OCI-LY1 (cell line): ENCODE data around the gene TMEFF2.
"Not testable (repeated sequence)": the region's sequence is repeated elsewhere in the genome, so short reads cannot be mapped to it uniquely, and the experiment has no call there.

Experiments used
- H2AFZ ChIP-seq: fragments of 200-600 bp; sonication (generic), shearing (Covaris generic); 2 replicates; pipeline ENCODE4 v1.6.0; 2014; ENCODE audit warnings: antibody characterized with exemption, mild to moderate bottlenecking, low read length
- H3F3A ChIP-seq: fragments of 200-600 bp; sonication (generic), shearing (Covaris generic); 2 replicates; pipeline ENCODE4 v1.6.0; 2014; ENCODE audit warnings: mild to moderate bottlenecking, antibody characterized with exemption, low read length, moderate library complexity; ENCODE audit not compliant: insufficient read depth
- H3K27ac ChIP-seq: fragments of 200-600 bp; sonication (generic); 2 replicates; pipeline ENCODE4 v1.5.1; 2014; ENCODE audit warnings: low read length, mixed run types, mild to moderate bottlenecking, low read depth; ENCODE audit not compliant: poor library complexity, severe bottlenecking
- H3K27me3 ChIP-seq: fragments of 200-600 bp; sonication (generic); 2 replicates; pipeline ENCODE4 v1.6.0; 2014; ENCODE audit warnings: antibody characterized with exemption, mild to moderate bottlenecking, low read length, moderate library complexity; ENCODE audit not compliant: insufficient read depth
- H3K36me3 ChIP-seq: fragments of 200-600 bp; sonication (generic); 2 replicates; pipeline ENCODE4 v1.6.1; 2014; ENCODE audit warnings: mild to moderate bottlenecking, antibody characterized with exemption, low read length, moderate library complexity, mixed read lengths; ENCODE audit not compliant: insufficient read depth
- H3K4me1 ChIP-seq: fragments of 200-600 bp; sonication (generic); 2 replicates; pipeline ENCODE4 v1.5.1; 2014; ENCODE audit warnings: mild to moderate bottlenecking, low read length, moderate library complexity; ENCODE audit not compliant: insufficient read depth, severe bottlenecking
- H3K4me2 ChIP-seq: fragments of 200-600 bp; sonication (generic), shearing (Covaris generic); 2 replicates; pipeline ENCODE4 v1.6.1; 2014; ENCODE audit warnings: low read length
- H3K4me3 ChIP-seq: fragments of 200-600 bp; sonication (generic); 2 replicates; pipeline ENCODE4 v1.5.1; 2014; ENCODE audit warnings: low read length, low read depth, mild to moderate bottlenecking, mixed read lengths; ENCODE audit not compliant: poor library complexity, severe bottlenecking
- H3K79me2 ChIP-seq: fragments of 200-600 bp; shearing (Covaris generic); 2 replicates; pipeline ENCODE4 v1.6.1; 2016; ENCODE audit warnings: mixed run types, low read length, mixed read lengths; ENCODE audit not compliant: insufficient read depth
- H3K9ac ChIP-seq: fragments of 200-600 bp; sonication (generic), shearing (Covaris generic); 2 replicates; pipeline ENCODE4 v1.6.1; 2014; ENCODE audit warnings: mild to moderate bottlenecking, low read length, mixed read lengths
- H3K9me2 ChIP-seq: fragments of 200-600 bp; sonication (generic), shearing (Covaris generic); 2 replicates; pipeline ENCODE4 v1.6.1; 2014; ENCODE audit warnings: low read depth, mild to moderate bottlenecking, low read length, mixed read lengths
- H3K9me3 ChIP-seq: fragments of 200-600 bp; shearing (Covaris generic); 2 replicates; pipeline ENCODE4 v1.6.1; 2014; ENCODE audit warnings: low read length, mixed read lengths
- H4K20me1 ChIP-seq: fragments of 200-600 bp; sonication (generic), shearing (Covaris generic); 2 replicates; pipeline ENCODE4 v1.6.0; 2016; ENCODE audit warnings: mild to moderate bottlenecking, low read length; ENCODE audit not compliant: insufficient read depth
- EZH2 ChIP-seq: fragments of 200-600 bp; sonication (generic), shearing (Covaris generic); IDR thresholded peaks from 2 replicates; pipeline ENCODE4 v1.8.0; 2017; ENCODE audit warnings: borderline replicate concordance, mixed run types, mild to moderate bottlenecking, antibody characterized with exemption, low read length, moderate library complexity, mixed read lengths
- TF ChIP-seq, protein P1 (sequence below): fragments of 200-600 bp; sonication (generic), shearing (Covaris generic); IDR thresholded peaks from 2 replicates; pipeline ENCODE4 v1.5.1; 2017; ENCODE audit warnings: mild to moderate bottlenecking, antibody characterized with exemption, low read length, moderate library complexity, mixed read lengths

The TMEFF2 gene

GRCh38 chr2:192140236-192140839 is 54.4 kb downstream of the TMEFF2 start:
- Histone ChIP-seq H3K27ac (no peak overlapping the region), H3K4me1 (no peaks in the 10 kb centered on the region), H4K20me1 (no peaks in the 10 kb centered on the region), H3K27me3 (no peaks in the 10 kb centered on the region), H3K9ac (no peak overlapping the region), H3K79me2 (no peaks in the 10 kb centered on the region), H3K4me2 (no peak overlapping the region), H3F3A (no peaks in the 10 kb centered on the region), H2AFZ (no peak overlapping the region), H3K9me2 (no peaks in the 10 kb centered on the region), H3K4me3 (no peak overlapping the region), H3K36me3 (no peaks in the 10 kb centered on the region), H3K9me3 (no peaks in the 10 kb centered on the region)
- TF ChIP-seq, protein P1, sequence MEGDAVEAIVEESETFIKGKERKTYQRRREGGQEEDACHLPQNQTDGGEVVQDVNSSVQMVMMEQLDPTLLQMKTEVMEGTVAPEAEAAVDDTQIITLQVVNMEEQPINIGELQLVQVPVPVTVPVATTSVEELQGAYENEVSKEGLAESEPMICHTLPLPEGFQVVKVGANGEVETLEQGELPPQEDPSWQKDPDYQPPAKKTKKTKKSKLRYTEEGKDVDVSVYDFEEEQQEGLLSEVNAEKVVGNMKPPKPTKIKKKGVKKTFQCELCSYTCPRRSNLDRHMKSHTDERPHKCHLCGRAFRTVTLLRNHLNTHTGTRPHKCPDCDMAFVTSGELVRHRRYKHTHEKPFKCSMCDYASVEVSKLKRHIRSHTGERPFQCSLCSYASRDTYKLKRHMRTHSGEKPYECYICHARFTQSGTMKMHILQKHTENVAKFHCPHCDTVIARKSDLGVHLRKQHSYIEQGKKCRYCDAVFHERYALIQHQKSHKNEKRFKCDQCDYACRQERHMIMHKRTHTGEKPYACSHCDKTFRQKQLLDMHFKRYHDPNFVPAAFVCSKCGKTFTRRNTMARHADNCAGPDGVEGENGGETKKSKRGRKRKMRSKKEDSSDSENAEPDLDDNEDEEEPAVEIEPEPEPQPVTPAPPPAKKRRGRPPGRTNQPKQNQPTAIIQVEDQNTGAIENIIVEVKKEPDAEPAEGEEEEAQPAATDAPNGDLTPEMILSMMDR = no peak
- TF ChIP-seq EZH2 = no peak

- H4K20me1 ChIP-seq = no peaks in the 10 kb centered on the region
- TF ChIP-seq, protein P1 = no peak
- TF ChIP-seq EZH2 = no peak
- no peak overlapping the region for H2AFZ ChIP-seq
- H3K27me3 ChIP-seq = no peaks in the 10 kb centered on the region
- no peaks in the 10 kb centered on the region for H3K79me2 ChIP-seq
- H3K36me3 ChIP-seq = no peaks in the 10 kb centered on the region
- no peaks in the 10 kb centered on the region for H3K9me3 ChIP-seq
- no peak overlapping the region for H3K4me3 ChIP-seq
- no peak overlapping the region for H3K4me2 ChIP-seq
- no peak overlapping the region for H3K9ac ChIP-seq
- H3K9me2 ChIP-seq = no peaks in the 10 kb centered on the region
- H3K27ac ChIP-seq = no peak overlapping the region
- no peaks in the 10 kb centered on the region for H3K4me1 ChIP-seq
- no peaks in the 10 kb centered on the region for H3F3A ChIP-seq
Measured at GRCh38 chr2:192139813-192140212, 54.9 kb downstream of the TMEFF2 start.

GRCh38 chr2:192137451-192137850 is 57.3 kb downstream of the TMEFF2 start:
- Histone ChIP-seq H4K20me1 (no peaks in the 10 kb centered on the region), H3K4me1 (no peaks in the 10 kb centered on the region), H3K27ac (no peak overlapping the region), H3K27me3 (no peaks in the 10 kb centered on the region), H3K79me2 (no peaks in the 10 kb centered on the region), H3K9me3 (no peaks in the 10 kb centered on the region), H3K36me3 (no peaks in the 10 kb centered on the region), H3F3A (no peaks in the 10 kb centered on the region), H3K9me2 (no peaks in the 10 kb centered on the region), H3K4me3 (no peak overlapping the region), H3K4me2 (no peak overlapping the region), H3K9ac (no peak overlapping the region), H2AFZ (no peak overlapping the region)
- no peak for TF ChIP-seq EZH2
- TF ChIP-seq, protein P1 = no peak

DNA sequence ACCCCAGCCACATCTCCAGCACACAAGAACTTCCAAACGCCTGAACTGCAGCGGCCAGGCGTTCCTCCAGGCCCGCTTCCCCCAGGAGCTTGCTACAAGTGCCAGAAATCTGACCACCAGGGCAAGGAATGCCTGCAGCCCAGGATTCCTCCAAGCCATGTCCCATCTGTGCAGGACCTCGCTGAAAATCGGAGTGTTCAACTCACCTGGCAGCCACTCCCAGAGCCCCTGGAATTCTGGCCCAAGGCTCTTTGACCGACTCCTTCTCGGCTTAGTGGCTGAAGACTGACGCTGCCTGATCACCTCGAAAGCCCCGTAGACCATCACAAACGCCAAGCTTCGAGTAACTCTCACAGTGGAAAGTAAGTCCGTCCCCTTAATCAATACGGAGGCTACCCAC is 62.1 kb downstream of the TMEFF2 start:
- not testable (repeated sequence) for H3K4me1 ChIP-seq, H2AFZ ChIP-seq, H3K36me3 ChIP-seq, H3K27ac ChIP-seq, H3K9me2 ChIP-seq, H3K9ac ChIP-seq, H3K4me3 ChIP-seq, H3K27me3 ChIP-seq, H3K4me2 ChIP-seq, H4K20me1 ChIP-seq, H3K79me2 ChIP-seq, H3F3A ChIP-seq, H3K9me3 ChIP-seq

- not testable (repeated sequence) for H3K4me1 ChIP-seq, H3K9ac ChIP-seq, H3K27me3 ChIP-seq, H3K79me2 ChIP-seq, H3K27ac ChIP-seq, H3K9me2 ChIP-seq, H3K36me3 ChIP-seq, H3K4me2 ChIP-seq, H3K9me3 ChIP-seq, H2AFZ ChIP-seq, H3K4me3 ChIP-seq, H4K20me1 ChIP-seq, H3F3A ChIP-seq
Measured at GRCh38 chr2:192130312-192130711, 64.4 kb downstream of the TMEFF2 start.
